DMS 273 (cell line): ENCODE results near the gene TRIM39.

ENCODE experiments used
- DNase-seq: peaks from one replicate; lab custom pipeline; 2025; ENCODE audit not compliant: unreplicated experiment; lab: John Stamatoyannopoulos, UW

Gene TRIM39

GRCh38 chr6:30327232-30327746 is 562 bp downstream of the TRIM39 start:
- DNase-seq, result no peak

- no peak for DNase-seq
Measured at GRCh38 chr6:30328397-30328796, 1.7 kb downstream of the TRIM39 start.

GRCh38 chr6:30329331-30329730 is 2.6 kb downstream of the TRIM39 start:
- no peak for DNase-seq

GRCh38 chr6:30331981-30332380 is 5.3 kb downstream of the TRIM39 start:
- DNase-seq, result no peak

- no peak for DNase-seq
Measured at GRCh38 chr6:30334075-30334783, 7.5 kb downstream of the TRIM39 start.

- DNase-seq, result no peak
Measured at GRCh38 chr6:30340589-30341054, 13.9 kb downstream of the TRIM39 start.

GRCh38 chr6:30341218-30341617 is 14.5 kb downstream of the TRIM39 start:
- DNase-seq, result no peak

- DNase-seq, result no peak
Measured at GRCh38 chr6:30341728-30342127, 15.0 kb downstream of the TRIM39 start.

- no peak for DNase-seq
Measured at GRCh38 chr6:30344191-30344867, 17.6 kb downstream of the TRIM39 start.

GRCh38 chr6:30344868-30345671 is 18.3 kb downstream of the TRIM39 start, which contains the start of gene RPP21:
TSS of gene RPP21 (plus strand) at chr6:30345156. CDS start at chr6:30345172, 16 bp downstream.
- DNase-seq, result peak; percentile 93

GRCh38 chr6:30345852-30346251 is 19.1 kb downstream of the TRIM39 start:
- DNase-seq, result no peak

GRCh38 chr6:30348957-30349356 is 22.2 kb downstream of the TRIM39 start:
- DNase-seq, result no peak

- no peak for DNase-seq
Measured at GRCh38 chr6:30349421-30350177, 22.9 kb downstream of the TRIM39 start.

GRCh38 chr6:30350524-30350923 is 23.8 kb downstream of the TRIM39 start:
- DNase-seq, result no peak

- DNase-seq, result no peak
Measured at GRCh38 chr6:30352550-30352949, 25.8 kb downstream of the TRIM39 start.

- DNase-seq, result no peak
Measured at GRCh38 chr6:30355281-30355680, 28.6 kb downstream of the TRIM39 start.

- no peak for DNase-seq
Measured at GRCh38 chr6:30356536-30356935, 29.8 kb downstream of the TRIM39 start.

- DNase-seq, result peak; percentile 80
Measured at GRCh38 chr6:30357678-30358540, 31.2 kb downstream of the TRIM39 start.

- no peak for DNase-seq
Measured at GRCh38 chr6:30359276-30359675, 32.5 kb downstream of the TRIM39 start.

- peak; percentile 9 for DNase-seq
Measured at GRCh38 chr6:30360139-30360538, 33.4 kb downstream of the TRIM39 start.
